ENCODE measurements around the gene WFDC1.

Gene WFDC1

DNA sequence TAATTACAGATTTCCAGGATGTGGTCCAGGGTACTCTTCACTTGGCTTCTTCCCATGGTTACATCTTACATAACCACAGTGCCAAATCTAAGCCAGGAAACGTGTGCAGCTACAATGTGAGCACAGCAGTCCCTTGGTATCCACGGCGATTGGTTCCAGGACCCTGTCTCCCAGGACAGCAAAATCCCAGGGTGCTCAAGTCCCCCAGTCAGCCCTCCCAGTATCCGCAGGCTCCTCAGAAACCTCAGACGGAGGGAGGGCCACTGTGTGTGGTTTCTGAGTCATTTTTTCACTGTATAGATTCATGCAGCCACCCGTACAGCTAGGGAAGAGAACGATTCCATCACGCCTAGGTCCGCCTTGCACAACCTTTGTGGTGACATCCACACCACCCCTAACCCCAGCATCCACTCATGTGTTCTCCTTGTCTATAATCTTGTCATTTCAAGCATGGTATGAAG is 62.5 kb downstream of the WFDC1 start:
- TF ChIP-seq, protein P1, sequence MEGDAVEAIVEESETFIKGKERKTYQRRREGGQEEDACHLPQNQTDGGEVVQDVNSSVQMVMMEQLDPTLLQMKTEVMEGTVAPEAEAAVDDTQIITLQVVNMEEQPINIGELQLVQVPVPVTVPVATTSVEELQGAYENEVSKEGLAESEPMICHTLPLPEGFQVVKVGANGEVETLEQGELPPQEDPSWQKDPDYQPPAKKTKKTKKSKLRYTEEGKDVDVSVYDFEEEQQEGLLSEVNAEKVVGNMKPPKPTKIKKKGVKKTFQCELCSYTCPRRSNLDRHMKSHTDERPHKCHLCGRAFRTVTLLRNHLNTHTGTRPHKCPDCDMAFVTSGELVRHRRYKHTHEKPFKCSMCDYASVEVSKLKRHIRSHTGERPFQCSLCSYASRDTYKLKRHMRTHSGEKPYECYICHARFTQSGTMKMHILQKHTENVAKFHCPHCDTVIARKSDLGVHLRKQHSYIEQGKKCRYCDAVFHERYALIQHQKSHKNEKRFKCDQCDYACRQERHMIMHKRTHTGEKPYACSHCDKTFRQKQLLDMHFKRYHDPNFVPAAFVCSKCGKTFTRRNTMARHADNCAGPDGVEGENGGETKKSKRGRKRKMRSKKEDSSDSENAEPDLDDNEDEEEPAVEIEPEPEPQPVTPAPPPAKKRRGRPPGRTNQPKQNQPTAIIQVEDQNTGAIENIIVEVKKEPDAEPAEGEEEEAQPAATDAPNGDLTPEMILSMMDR (IDR thresholded peaks at IDR 0.05) = no peak
- no peak overlapping the region for H3K4me3 ChIP-seq
- no peak for DNase-seq (ENCODE audit: low spot score)
- no peak overlapping the region for H3K27ac ChIP-seq

DNA sequence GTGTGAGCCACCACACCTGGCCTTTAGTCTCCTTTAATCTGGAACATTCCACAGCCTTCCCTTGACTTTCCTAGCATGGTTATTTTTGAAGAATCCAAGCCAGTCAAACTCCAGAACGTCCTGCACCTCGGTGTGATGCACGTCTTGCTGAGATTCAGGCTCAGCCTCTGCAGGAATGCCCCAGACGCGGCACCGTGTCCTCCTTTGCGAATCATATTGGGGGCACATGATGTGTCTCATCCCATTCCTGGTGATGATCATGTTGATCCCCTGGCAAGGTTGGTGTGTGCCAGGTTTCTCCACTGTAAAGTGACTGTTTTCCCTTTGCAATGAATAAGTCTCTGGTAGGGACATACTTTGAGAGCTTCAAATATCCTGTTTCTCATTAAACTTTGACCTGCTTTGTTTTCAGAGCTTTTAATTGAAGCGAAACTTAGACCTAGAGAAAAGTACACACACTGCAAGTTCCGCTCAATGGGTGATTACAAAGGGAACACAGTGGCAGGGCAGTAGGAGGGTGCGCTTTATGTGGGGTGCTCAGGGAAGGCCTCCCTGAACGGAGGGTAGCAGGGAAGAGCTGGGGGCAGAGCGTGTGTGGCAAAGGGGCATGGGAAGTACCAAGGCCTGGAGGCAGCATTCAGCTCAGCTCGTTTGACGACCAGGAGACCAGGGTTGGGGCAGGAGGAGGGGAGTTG is 64.1 kb downstream of the WFDC1 start:
- H3K4me3 ChIP-seq = no peak overlapping the region
- no peak overlapping the region for H3K27ac ChIP-seq
- no peak for DNase-seq (ENCODE audit: low spot score)
- TF ChIP-seq, protein P1 (IDR thresholded peaks at IDR 0.05) = no peak

DNA sequence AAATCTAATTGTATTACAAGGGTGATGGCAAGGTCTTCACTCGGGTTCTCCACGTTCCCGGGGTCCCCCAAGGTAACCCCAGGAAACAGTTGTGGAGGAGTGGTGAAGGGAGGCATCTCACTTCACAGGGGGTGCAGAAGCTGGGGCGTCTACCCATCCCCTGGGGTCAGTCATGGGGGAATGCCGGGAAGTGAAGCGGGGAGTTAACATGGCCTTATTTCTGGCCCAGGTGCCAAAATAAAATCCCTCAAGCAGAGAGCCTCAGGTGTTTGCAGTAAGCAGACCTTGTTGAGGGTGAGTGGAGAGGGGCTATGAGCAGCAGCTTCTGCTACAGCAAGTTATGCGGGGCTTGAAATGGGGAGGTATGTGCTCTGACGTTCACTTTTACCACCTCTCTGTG is 64.6 kb downstream of the WFDC1 start:
- Histone ChIP-seq H3K27ac (no peak overlapping the region), H3K4me3 (no peak overlapping the region)
- DNase-seq (ENCODE audit: low spot score) = no peak
- TF ChIP-seq, protein P1 (IDR thresholded peaks at IDR 0.05) = no peak

DNA sequence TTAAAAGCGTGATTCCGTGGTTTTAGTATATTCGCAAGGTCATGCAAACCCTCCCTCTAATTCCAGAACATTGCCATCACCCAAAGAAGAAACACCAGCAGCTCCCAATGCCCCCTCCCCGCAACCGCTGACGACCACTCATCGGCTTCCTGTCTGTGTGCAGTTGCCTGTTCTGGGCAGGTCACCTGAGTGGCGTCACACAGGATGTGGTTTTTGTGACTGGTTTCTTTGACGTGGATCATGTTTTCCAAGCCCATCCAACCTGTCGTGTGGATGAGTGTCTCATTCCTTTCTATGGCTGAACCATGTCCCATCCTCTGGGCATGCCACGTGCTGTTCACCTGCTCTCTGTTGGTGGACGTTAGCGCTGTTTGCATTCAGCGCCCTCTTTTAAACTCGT is 65.5 kb downstream of the WFDC1 start:
- no peak for DNase-seq (ENCODE audit: low spot score)
- TF ChIP-seq, protein P1 (IDR thresholded peaks at IDR 0.05) = no peak
- H3K4me3 ChIP-seq = no peak overlapping the region

DNA sequence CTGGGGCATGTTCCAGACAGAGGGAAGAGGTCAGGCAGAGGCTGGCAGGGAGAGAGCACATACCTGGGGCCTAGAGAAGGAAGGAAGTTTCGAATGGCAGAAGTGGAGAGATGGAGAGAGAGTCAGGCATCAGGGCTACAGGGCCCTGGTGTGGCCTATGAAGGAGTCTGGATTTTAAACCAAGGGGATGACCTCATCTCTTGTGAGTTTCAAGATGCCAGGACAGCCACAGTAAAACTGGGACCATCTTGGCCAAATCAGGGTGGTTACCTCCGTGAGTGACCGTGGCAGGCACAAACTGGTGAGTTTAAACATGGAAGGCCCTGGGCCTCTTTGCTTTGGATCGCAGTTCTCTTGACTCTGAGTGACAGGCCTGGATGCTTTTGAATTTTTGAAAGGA is 66.1 kb downstream of the WFDC1 start:
- TF ChIP-seq, protein P1 (IDR thresholded peaks at IDR 0.05) = no peak
- DNase-seq (ENCODE audit: low spot score) = no peak
- Histone ChIP-seq H3K27ac (no peak overlapping the region), H3K4me3 (no peak overlapping the region)

More for the DNA sequence above, 65.5 kb downstream of the WFDC1 start:
- no peak overlapping the region for H3K27ac ChIP-seq

DNA sequence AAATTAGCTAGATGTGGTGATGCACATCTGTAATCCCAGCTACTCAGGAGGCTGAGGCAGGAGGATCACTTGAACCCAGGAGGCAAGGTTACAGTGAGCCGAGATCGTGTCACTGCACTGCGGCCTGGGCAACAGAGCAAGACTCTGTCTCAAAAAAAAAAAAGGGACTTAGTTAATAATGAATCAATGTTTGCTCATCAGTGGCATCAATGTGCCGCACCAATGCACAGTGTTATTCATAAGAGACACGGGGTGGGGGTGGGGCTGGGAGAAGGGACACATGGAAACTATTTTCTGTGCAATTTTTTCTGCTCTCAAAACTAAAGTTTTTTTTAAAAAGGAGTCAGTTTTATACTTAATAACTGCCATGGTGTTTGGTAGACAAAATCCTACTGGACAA is 66.9 kb downstream of the WFDC1 start:
- TF ChIP-seq, protein P1 (IDR thresholded peaks at IDR 0.05) = no peak
- no peak for DNase-seq (ENCODE audit: low spot score)
- no peak overlapping the region for H3K4me3 ChIP-seq
- H3K27ac ChIP-seq = no peak overlapping the region

DNA sequence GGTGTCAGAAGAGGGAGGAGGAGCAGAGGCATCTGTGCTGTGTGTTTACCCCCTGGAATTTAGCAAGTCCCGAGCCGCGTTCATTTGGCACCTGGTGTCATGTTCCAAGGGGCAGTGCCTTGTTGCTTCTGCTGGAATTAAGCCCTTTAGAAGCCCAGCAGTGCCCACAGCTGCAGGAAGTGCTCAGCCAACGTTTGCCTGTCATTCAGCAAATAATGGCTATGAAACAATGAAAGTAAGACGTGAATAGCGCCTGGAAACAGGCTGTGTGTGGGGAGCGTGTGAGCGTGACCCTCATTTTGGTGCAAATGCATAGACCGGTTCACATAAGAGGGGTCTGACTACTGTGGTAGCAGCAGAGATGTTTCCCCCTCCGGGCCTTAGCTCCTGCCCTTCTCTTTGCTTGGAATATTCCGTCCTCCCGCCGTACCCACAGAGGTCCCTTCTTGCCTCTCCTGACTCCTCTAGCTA is 67.8 kb downstream of the WFDC1 start:
- Histone ChIP-seq H3K27ac (no peak overlapping the region), H3K4me3 (no peak overlapping the region)
- DNase-seq (ENCODE audit: low spot score) = no peak
- TF ChIP-seq, protein P1 (IDR thresholded peaks at IDR 0.05) = no peak

All from coronary artery (tissue), 2 donors.